T follicular helper cell (primary cell): ENCODE data around the gene LGALS8.
"Not testable (repeated sequence)": the region's sequence is repeated elsewhere in the genome, so short reads cannot be mapped to it uniquely, and the experiment has no call there.

Source experiments
- DNase-seq: peaks from one replicate; pipeline ENCODE4 v3.0.0-alpha.2; 2020; ENCODE audit warnings: low read depth

Gene LGALS8

GRCh38 chr1:236540813-236541465 is 17.2 kb downstream of the LGALS8 start:
- DNase-seq: no peak

- DNase-seq: no peak
Observed at GRCh38 chr1:236541710-236542109, 17.9 kb downstream of the LGALS8 start.

- no peak for DNase-seq
Observed at GRCh38 chr1:236543065-236543669, 19.4 kb downstream of the LGALS8 start.

DNA sequence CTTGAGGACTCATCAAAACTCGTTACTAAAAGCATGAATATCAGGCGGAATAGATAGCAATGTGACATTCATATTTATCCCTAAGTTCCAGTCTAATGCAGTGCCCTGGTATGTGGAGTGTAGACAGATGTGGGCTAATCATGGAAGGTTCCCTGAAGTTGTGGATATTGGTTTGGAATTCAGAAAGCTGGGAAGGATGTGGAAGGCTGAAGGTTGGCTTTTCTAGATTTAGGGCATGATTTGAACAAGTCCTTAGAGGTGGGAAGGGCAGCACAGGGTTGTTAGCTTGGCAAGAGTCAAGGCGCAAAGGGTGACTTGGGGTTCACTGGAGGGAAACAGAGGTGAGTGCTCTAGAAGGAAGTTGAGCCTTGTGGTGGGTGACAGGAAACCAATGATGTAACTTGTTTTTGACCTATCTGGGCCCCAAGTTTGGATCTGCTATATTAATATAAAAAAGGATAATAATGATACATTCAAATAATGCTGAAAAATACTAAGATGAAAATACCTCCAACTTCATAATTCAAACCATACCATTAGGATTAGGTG is 21.9 kb downstream of the LGALS8 start:
- no peak for DNase-seq

GRCh38 chr1:236548452-236548851 is 24.7 kb downstream of the LGALS8 start:
- no peak for DNase-seq

DNA sequence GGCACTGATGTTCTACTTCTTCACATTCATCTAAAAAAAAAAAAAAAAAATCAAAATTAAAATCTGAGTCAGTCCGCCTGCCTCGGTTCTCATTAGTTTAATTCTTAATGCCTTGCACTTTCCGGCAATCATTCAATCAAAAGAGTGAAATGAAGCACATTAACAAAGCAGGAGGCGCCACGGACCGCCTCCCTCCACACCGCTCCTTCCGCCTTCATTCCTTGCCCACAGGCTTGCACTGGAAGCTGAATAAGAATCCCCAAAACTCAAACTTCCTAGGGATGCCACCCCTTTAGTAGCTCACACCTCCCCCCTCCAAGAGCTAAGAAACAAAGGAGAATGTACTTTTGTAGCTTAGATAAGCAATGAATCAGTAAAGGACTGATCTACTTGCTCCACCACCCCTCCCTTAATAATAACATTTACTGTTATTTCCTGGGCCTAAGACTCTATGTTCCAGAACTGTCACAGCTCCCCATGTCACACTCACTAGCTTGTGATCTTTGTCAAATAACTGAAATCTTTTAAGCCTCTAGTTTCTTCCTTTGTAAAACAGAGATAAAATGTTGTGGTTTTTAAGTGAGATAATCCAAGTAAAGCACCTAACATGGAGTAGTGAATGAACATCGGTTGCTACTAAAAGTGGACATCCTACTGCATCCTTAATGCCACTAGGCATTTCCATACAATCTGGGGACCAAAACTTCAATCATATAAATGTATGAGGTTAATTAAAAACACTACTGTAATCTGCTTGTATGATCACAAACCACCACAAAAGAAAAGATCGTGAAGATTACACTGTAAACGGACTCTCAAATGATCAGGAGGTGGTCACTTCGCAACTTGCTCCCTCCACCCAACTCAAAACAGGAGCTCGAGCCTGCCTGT is 27.4 kb downstream of the LGALS8 start:
- DNase-seq: no peak

- no peak for DNase-seq
Observed at GRCh38 chr1:236552096-236552495, 28.3 kb downstream of the LGALS8 start.

GRCh38 chr1:236552901-236553300 is 29.1 kb downstream of the LGALS8 start:
- no peak for DNase-seq

DNA sequence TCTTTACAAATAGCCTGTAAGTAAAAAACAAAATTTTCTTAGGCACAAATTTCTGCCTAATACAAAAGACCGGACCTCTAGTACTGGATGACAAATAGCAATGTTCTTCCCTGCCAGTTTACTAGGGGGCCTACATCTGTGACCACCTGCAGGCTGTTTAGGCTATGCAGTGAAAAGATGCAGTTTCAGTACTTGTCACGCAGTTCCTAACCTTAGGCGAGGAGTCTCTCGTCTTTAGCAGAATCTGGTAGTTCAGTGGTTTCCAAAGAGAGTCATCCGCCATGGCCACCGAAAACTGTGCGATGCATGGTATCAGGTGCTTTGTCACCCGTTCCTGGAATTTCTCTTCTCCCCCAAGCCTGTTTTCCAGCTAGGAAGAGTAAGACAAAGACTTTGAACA is 29.6 kb downstream of the LGALS8 start:
- DNase-seq: no peak

GRCh38 chr1:236556606-236557005 is 32.8 kb downstream of the LGALS8 start:
- DNase-seq: no peak

- DNase-seq: no peak
Observed at GRCh38 chr1:236558081-236558480, 34.3 kb downstream of the LGALS8 start.

- no peak for DNase-seq
Observed at GRCh38 chr1:236558846-236559245, 35.1 kb downstream of the LGALS8 start.

GRCh38 chr1:236560213-236560771 is 36.5 kb downstream of the LGALS8 start:
- DNase-seq: no peak

DNA sequence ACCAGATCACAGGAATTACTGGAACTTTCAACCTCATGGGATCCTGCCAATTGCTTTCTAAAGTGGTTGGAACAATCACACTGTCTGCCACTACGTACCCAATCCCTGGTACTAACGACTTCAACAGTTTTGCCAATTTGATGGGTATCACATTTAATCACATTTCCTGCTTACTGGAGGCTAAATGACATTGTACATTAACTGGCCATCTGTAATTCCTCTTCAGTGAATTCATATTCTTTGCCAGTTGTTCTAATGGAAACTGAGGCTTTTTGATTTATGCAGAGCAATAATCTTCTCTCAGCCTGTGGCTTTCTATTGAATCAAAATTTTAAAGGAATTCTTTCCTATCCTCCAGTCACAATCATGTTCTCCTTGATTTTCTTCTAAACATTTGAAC is 38.2 kb downstream of the LGALS8 start:
- DNase-seq: no peak

DNA sequence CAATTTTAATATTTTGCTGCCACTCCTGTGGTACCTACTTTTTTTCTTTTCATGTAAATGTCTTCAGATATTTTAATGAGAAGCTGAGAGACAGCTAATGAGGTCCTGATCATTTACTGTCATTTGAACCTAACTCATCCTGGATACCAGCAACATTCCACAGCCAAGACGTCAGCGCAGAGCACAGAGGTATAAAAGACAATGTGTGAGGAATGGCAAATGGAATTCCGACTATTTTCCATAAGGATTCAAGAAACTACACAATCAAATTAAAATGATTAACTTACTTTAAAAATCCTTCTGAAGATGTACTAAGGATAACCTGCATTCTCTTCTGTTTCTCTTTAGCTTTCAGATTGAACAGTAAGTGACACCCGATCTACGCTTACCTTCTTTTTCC is 41.7 kb downstream of the LGALS8 start:
- DNase-seq: no peak

DNA sequence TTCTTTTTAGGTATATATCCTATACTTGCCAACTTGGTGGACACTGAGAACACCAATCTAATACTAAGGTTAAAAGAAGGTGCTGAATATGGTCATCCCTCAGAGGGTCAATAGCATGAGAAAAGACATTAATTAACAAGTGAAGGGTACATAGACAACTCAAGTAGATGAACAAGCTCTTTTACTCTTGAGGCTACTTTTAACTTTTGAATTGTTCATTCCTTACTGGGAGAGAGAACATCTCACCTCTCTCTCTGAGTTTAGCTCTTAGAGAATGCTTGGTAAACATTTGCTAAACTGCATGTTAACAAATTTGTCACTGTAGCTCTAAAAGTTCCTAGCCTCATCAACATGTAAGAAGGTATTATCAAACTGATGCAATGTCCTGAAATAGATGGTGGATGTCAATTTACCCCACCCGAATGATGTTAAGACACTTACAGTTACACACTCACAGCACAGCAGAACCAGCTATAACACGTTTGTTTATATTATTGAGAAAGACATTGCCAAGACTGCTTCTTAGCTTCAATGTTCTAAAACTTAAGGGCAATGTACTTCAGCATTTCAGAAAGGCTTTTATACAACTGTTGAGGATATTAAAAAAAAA is 44.6 kb downstream of the LGALS8 start:
- no peak for DNase-seq

DNA sequence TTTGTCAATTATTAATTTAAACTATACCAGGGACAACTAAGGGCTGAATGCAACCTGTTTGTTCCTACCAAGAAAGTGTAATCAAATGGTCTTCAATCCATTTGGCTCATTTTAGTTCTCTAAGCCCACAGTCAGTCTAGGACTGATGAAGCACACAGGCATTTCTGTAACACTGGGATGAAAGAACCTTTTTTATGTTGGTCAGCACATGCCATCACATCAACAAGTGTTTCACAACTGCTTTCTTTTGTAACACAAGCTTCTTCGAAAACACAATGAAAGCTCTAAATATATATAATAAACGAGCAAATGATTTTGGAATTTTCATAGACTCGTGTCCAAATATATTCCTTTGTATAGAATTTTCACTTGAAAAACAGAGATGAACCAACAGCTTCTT is 51.7 kb downstream of the LGALS8 start:
- DNase-seq: no peak

DNA sequence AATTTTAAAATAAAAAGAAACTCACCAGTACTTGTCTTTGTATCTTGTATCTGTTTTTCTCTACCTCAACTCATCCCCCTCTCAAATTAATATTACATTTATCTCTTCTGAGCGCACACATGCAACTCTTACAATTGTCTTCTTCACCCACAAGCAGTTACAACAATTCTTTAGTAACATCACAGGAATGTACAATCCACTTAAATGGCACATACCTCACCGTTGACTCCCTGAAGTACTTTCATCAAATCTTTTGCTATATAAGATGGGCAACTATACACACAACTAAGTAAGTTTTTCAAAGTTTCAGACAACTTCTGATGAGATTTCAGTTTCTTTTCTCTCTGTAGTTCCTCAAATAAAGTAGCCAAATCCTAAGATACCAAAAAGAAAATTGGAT is 52.2 kb downstream of the LGALS8 start:
- no peak for DNase-seq

DNA sequence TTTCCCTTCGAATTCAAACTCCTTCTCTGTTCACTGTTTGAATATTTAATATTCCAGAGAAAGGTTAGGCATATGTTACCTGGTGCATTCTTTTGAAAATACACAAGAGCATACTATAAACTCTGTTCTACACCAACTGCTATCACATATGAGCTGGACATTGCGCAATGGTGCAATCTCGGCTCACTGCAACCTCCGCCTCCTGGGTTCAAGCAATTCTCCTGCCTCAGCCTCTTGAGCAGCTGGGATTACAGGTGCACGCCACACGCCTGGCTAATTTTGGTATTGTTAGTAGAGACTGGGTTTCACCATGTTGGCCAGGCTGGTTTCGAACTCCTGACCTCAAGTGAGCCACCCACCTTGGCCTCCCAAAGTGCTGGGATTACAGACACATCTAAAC is 53.3 kb downstream of the LGALS8 start:
- DNase-seq: not testable (repeated sequence)

DNA sequence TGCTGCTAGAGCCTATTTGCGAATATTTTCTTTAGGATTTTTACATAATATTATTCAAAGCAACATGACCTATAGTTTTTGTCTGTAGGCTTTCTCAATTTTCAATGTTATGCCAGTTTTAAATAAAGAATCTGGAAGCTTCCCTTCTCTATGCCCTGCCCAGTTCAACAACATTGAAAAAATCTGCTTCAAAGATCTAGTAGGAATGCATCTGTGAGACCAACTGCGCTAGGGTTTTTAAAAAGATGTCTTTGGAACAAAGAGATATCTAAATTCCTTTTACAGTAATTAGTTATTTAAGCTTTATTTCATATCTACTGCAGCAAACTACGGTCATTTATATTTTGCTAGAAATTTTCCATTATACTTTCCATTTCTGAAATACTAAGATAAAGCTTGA is 54.9 kb downstream of the LGALS8 start:
- no peak for DNase-seq

DNA sequence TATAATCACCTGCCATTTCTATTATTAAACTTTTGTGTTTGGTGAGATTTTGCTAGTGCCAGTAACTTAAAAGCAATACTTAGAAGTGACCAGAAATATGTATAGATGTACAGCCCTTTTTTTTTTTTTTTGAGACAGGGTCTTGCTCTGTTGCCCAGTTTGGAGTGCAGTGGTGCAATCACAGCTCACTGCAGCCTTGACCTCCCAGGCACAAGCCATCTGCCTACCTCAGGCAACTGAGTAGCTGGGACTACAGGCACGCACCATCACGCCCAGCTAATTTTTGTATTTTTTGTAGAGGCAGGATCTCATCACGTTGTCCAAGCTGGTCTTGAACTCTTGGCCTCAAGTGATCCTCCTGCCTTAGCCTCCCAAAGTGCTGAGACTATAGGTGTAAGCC is 56.6 kb downstream of the LGALS8 start:
- DNase-seq: not testable (repeated sequence)

DNA sequence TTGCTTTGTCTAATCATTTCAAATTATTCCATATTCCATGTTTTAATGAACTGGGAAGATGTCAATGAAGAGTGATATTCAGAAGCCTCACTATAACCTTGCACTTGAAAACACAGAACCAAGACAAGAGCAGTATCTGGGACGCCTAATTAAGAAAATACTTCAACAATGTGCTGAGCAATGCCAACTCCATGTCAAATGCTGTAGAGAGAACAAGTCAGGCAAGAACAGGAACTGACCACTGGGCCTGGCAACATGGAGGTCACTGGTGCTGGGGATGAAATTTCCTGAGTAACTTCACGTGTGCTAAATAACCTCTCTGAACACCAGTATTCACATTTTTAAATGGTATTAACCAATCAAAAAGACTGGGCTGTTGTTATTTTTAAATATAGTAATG is 57.7 kb downstream of the LGALS8 start:
- no peak for DNase-seq
